NCI-H187 (cell line): ENCODE data around the gene PTGER2.

Experiments
- DNase-seq, 2 experiments: peaks; one replicate each; lab custom pipeline; 2025; lab: John Stamatoyannopoulos, UW

PTGER2 gene

DNA sequence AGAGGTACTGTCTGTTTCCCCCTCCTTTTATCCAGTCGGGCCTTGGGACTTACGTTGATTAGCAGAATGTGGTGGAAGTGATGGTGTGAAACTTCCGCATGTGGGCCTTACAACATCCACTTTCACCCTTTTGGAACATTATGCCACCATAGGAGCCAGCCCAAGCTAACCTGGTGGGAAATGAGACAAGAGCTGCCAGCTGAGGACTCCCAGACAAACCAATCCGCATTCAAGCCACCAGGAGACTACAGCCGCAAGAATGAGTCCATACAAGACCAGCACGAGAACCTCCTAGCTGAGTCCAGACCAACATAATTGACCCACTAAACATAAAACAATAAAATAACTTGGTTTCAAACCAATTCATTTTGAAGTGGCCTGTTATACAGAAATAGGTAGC is 9.1 kb upstream of the PTGER2 start:
- no peak for DNase-seq

DNA sequence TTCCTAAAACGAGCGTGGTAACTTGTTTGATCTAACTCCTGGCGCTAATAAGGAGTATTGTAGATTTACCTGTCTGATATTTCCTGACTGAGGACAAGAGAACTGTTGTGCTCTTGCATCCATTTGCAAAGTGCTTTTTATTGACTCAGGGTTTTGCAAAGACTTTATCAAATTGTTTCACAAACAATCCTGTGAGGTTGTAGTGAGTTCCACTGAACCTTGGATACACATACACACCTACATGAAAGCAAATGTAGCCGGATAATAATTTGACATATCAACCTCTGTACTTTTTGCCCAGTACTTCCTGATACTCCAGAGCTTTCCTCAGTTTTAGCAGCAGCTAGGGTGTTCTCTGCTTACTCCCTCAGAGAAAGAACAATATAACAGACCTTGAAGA is 6.7 kb upstream of the PTGER2 start:
- no peak for DNase-seq

- no peak for DNase-seq
Measured at GRCh38 chr14:52307905-52308304, 6.2 kb upstream of the PTGER2 start.

- DNase-seq: no peak
Measured at GRCh38 chr14:52310541-52310940, 3.6 kb upstream of the PTGER2 start.

DNA sequence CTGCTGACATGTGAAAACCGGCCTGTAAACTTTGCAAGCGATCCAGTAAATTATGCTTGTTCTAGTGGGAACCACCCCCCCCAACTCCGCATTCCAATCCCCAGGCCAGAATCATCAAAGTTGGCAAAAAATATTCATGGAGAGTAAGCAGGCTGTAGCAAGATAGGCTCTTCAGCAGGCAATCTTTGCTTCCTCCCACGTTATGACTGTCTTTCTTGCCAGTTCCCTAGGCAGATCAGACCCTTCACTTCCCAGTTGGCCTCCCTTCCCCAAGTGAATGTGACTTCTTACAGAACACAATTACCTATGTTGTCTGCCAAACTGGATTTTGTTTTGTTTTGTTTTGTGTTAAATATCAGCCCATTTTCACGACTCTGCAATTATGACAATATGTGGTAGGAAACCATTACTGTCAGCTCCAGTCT is 1.2 kb upstream of the PTGER2 start:
- no peak for DNase-seq

GRCh38 chr14:52313462-52313861 is 650 bp upstream of the PTGER2 start:
- no peak for DNase-seq

DNA sequence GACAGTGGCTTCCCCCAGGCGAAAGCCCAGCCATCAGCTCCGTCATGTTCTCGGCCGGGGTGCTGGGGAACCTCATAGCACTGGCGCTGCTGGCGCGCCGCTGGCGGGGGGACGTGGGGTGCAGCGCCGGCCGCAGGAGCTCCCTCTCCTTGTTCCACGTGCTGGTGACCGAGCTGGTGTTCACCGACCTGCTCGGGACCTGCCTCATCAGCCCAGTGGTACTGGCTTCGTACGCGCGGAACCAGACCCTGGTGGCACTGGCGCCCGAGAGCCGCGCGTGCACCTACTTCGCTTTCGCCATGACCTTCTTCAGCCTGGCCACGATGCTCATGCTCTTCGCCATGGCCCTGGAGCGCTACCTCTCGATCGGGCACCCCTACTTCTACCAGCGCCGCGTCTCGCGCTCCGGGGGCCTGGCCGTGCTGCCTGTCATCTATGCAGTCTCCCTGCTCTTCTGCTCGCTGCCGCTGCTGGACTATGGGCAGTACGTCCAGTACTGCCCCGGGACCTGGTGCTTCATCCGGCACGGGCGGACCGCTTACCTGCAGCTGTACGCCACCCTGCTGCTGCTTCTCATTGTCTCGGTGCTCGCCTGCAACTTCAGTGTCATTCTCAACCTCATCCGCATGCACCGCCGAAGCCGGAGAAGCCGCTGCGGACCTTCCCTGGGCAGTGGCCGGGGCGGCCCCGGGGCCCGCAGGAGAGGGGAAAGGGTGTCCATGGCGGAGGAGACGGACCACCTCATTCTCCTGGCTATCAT is 663 bp downstream of the PTGER2 start:
- no peak for DNase-seq

- no peak for DNase-seq
Measured at GRCh38 chr14:52315355-52315718, 1.2 kb downstream of the PTGER2 start.

- no peak for DNase-seq
Measured at GRCh38 chr14:52318062-52318461, 4.0 kb downstream of the PTGER2 start.

GRCh38 chr14:52318826-52319645 is 4.9 kb downstream of the PTGER2 start:
- no peak for DNase-seq

GRCh38 chr14:52319919-52320318 is 5.8 kb downstream of the PTGER2 start:
- DNase-seq: no peak

DNA sequence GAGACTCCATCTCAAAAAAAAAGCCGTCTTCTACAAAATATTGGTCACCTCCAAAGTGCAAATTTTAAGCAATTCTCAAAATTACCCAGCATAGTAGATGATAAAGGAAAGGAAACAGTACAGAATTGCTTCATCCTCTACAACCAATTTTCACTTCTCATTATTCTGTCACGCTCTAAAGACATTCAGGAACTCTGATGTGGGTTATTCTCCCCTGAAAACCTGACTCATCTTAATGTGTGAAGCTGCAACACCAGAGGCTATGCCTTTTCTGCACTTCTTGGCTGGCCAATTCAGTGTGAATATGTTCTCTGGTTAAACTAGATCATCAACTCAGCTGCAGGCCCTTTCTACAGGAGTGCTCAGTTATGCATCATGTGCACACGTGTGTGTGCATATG is 11.0 kb downstream of the PTGER2 start:
- no peak for DNase-seq

GRCh38 chr14:52325630-52326029 is 11.5 kb downstream of the PTGER2 start:
- DNase-seq: no peak

DNA sequence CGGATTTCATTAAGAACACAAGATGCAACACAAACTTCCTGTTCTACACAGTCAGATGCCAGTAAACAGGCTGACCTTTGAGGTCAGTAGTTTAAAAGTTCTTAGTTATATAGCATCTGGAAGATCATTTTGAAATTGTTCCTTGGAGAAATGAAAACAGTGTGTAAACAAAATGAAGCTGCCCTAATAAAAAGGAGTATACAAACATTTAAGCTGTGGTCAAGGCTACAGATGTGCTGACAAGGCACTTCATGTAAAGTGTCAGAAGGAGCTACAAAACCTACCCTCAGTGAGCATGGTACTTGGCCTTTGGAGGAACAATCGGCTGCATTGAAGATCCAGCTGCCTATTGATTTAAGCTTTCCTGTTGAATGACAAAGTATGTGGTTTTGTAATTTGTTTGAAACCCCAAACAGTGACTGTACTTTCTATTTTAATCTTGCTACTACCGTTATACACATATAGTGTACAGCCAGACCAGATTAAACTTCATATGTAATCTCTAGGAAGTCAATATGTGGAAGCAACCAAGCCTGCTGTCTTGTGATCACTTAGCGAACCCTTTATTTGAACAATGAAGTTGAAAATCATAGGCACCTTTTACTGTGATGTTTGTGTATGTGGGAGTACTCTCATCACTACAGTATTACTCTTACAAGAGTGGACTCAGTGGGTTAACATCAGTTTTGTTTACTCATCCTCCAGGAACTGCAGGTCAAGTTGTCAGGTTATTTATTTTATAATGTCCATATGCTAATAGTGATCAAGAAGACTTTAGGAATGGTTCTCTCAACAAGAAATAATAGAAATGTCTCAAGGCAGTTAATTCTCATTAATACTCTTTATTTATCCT is 13.5 kb downstream of the PTGER2 start:
- no peak for DNase-seq

DNA sequence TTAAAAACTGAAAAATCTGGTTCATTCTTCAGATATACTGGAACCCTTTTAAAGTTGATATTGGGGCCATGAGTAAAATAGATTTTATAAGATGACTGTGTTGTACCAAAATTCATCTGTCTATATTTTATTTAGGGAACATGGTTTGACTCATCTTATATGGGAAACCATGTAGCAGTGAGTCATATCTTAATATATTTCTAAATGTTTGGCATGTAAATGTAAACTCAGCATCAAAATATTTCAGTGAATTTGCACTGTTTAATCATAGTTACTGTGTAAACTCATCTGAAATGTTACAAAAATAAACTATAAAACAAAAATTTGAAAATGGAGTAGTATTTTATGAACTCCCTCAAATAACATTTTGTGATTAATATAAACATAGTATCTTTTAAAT is 14.2 kb downstream of the PTGER2 start:
- no peak for DNase-seq

- no peak for DNase-seq
Measured at GRCh38 chr14:52329678-52330369, 15.7 kb downstream of the PTGER2 start.

GRCh38 chr14:52332269-52332668 is 18.2 kb downstream of the PTGER2 start:
- DNase-seq: no peak

GRCh38 chr14:52333108-52333507 is 19.0 kb downstream of the PTGER2 start:
- no peak for DNase-seq

DNA sequence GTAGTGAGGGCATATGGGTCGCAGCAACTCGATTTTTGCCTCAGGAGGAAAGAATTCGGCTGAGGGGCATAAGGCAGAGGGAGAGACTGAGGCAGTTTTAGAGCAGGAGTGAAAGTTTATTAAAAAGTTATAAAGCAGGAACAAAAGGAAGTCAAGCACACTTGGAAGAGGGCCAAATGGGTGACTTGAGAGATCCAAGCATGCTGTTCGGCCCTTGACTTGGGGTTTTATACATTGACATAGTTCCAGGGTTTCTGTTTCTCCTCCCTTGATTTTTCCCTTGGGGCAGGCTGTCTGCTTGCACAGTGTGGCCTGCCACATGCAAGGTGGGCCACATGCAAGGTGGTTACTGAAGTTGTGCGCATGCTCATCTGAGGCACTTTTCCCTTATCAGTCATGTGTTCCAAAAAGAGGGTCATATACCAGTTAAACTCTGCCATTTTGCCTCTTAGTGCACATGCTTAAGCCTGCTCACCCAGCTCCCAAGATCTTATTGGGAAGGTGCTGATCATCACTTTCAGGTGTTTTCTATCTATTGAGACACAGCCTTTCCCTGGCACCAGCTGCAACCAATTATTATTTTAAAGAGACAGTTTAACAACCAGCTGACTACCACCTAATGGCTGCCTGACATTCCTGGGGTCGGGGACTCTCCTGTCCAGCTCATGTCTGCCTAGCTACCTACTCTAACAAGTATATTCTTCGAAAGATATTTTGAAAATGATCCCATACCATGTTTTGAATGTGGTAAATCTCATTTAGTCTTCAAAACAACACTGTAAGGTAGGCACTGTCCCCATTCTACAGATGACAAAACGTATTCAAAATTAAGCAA is 19.9 kb downstream of the PTGER2 start:
- DNase-seq: no peak

DNA sequence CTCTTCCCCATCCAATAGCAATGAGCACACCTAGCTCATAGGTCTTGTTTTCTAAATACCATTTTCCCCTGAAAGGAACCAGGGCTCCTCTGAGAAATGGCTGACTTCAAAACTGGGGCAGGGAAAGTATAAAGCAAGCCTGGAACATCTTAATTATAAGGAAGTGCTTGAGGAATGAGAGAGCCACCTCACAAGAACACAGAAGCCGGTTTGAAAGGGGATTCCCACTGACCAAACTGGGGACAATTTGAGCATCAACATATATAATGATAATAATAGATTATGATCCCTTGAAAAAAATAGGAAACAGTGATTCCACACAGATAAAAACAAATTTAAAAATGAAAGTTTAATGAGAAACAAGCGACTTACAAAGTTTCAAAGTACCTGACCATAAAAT is 22.1 kb downstream of the PTGER2 start:
- no peak for DNase-seq

GRCh38 chr14:52338051-52338681 is 24.1 kb downstream of the PTGER2 start:
- DNase-seq: no peak
